HEK293T (cell line): ENCODE results near the gene CREB5.
"Not testable (repeated sequence)": the region's sequence is repeated elsewhere in the genome, so short reads cannot be mapped to it uniquely, and the experiment has no call there.

Experiments
- CTCF ChIA-PET: fragments of 350-600 bp; formaldehyde crosslinking; extraction: SDS; loops from one replicate; lab custom pipeline; 2021; ENCODE audit warnings: antibody characterized with exemption, inconsistent platforms; lab: Yijun Ruan, JAX
- POLR2A ChIA-PET: fragments of 350-600 bp; formaldehyde crosslinking; extraction: SDS; loops from one replicate; lab custom pipeline; 2020; ENCODE audit warnings: antibody characterized with exemption, inconsistent platforms; lab: Yijun Ruan, JAX
- DNase-seq: peaks from one replicate; pipeline ENCODE4 v3.0.0; 2012; ENCODE audit warnings: mixed read lengths; ENCODE audit errors: extremely low spot score
- ARNT ChIP-seq: fragments of 450-650 bp; IDR thresholded peaks from 2 replicates; pipeline ENCODE4 v1.6.1; 2017; ENCODE audit warnings: mild to moderate bottlenecking
- BHLHE40 ChIP-seq: fragments of 450-650 bp; IDR thresholded peaks from 2 replicates; pipeline ENCODE4 v1.6.1; 2016; ENCODE audit warnings: mild to moderate bottlenecking, moderate library complexity, borderline replicate concordance
- CTBP1 ChIP-seq: fragments of 450-650 bp; IDR thresholded peaks from 2 replicates; pipeline ENCODE4 v1.6.1; 2016; ENCODE audit warnings: borderline replicate concordance
- ELF4 ChIP-seq: fragments of 450-650 bp; IDR thresholded peaks from 2 replicates; pipeline ENCODE4 v1.6.1; 2017; ENCODE audit warnings: antibody characterized with exemption
- FOXA1 ChIP-seq: fragments of 450-650 bp; IDR thresholded peaks from 2 replicates; pipeline ENCODE4 v1.6.1; 2016; ENCODE audit warnings: mild to moderate bottlenecking
- FOXK2 ChIP-seq: fragments of 450-650 bp; IDR thresholded peaks from 2 replicates; pipeline ENCODE4 v1.6.1; 2016; ENCODE audit warnings: mild to moderate bottlenecking
- FOXM1 ChIP-seq: fragments of 450-650 bp; IDR thresholded peaks from 2 replicates; pipeline ENCODE4 v1.6.1; 2017; ENCODE audit warnings: mild to moderate bottlenecking, borderline replicate concordance
- HDGF ChIP-seq: fragments of 450-650 bp; IDR thresholded peaks from 2 replicates; pipeline ENCODE4 v1.6.1; 2017; ENCODE audit warnings: antibody characterized with exemption, borderline replicate concordance
- L3MBTL2 ChIP-seq: fragments of 450-650 bp; conservative IDR thresholded peaks from 2 replicates; pipeline ENCODE4 v1.6.1; 2016; ENCODE audit warnings: mild to moderate bottlenecking
- LEF1 ChIP-seq: fragments of 450-650 bp; IDR thresholded peaks from 2 replicates; pipeline ENCODE4 v1.6.1; 2017; ENCODE audit warnings: mild to moderate bottlenecking, borderline replicate concordance
- NFRKB ChIP-seq: fragments of 450-650 bp; IDR thresholded peaks from 2 replicates; pipeline ENCODE4 v1.6.1; 2016; ENCODE audit warnings: mild to moderate bottlenecking, moderate library complexity
- PKNOX1 ChIP-seq: fragments of 450-650 bp; IDR thresholded peaks from 2 replicates; pipeline ENCODE4 v1.6.1; 2016
- SP1 ChIP-seq: fragments of 450-650 bp; IDR thresholded peaks from 2 replicates; pipeline ENCODE4 v1.6.1; 2017
- SUZ12 ChIP-seq: fragments of 450-650 bp; IDR thresholded peaks from 2 replicates; pipeline ENCODE4 v1.6.1; 2016; ENCODE audit warnings: mild to moderate bottlenecking
- TARDBP ChIP-seq: fragments of 450-650 bp; IDR thresholded peaks from 2 replicates; pipeline ENCODE4 v1.6.1; 2016
- ZNF384 ChIP-seq: fragments of 450-650 bp; IDR thresholded peaks from 2 replicates; pipeline ENCODE4 v1.6.1; 2016

CREB5 gene

GRCh38 chr7:28608237-28608656 is 195.9 kb downstream of the CREB5 start:
- DNase-seq, result no peak
- ChIA-PET POLR2A (no interaction called here), CTCF (no interaction called here)
- TF ChIP-seq ZNF384 (no peak), HDGF (no peak), FOXM1 (no peak)

GRCh38 chr7:28608731-28609130 is 196.4 kb downstream of the CREB5 start:
- ChIA-PET CTCF (no interaction called here), POLR2A (no interaction called here)
- TF ChIP-seq TARDBP, result no peak
- no peak for TF ChIP-seq FOXK2
- TF ChIP-seq LEF1, result no peak
- no peak for TF ChIP-seq FOXA1
- TF ChIP-seq PKNOX1, result no peak
- no peak for TF ChIP-seq FOXM1
- no peak for TF ChIP-seq ARNT
- no peak for TF ChIP-seq HDGF
- no peak for TF ChIP-seq NFRKB
- TF ChIP-seq CTBP1, result no peak
- DNase-seq, result no peak

- TF ChIP-seq CTBP1 (no peak), TARDBP (no peak), FOXA1 (no peak), SUZ12 (no peak), SP1 (no peak), ELF4 (no peak), L3MBTL2 (no peak), FOXM1 (no peak), NFRKB (no peak), LEF1 (no peak), FOXK2 (no peak), ARNT (no peak), BHLHE40 (no peak), HDGF (no peak), ZNF384 (no peak), PKNOX1 (no peak)
- ChIA-PET CTCF (interaction anchor here (0.6 to 0.9 kb wide), 2 partner anchors 11 to 563 kb away, joined by 3 read pairs; no protein-coding TSS in a partner anchor), POLR2A (interaction anchor here (0.5 to 0.9 kb wide), 3 partner anchors 12 to 316 kb away, joined by 3 read pairs; no protein-coding TSS in a partner anchor)
- no peak for DNase-seq
These were observed 197.3 kb downstream of the CREB5 start for GRCh38 chr7:28609608-28610007.

- POLR2A ChIA-PET, result not testable (repeated sequence)
- CTCF ChIA-PET, result interaction anchor here (0.6 kb wide), 1 partner anchor 674 kb away, joined by 3 read pairs; no protein-coding TSS in a partner anchor
These were observed 199.1 kb downstream of the CREB5 start for GRCh38 chr7:28611399-28611897.

GRCh38 chr7:28613262-28613661 is 200.9 kb downstream of the CREB5 start:
- DNase-seq, result peak; percentile 13
- CTCF ChIA-PET, result no interaction called here
- POLR2A ChIA-PET, result no interaction called here
- TF ChIP-seq CTBP1 (no peak), HDGF (no peak), PKNOX1 (no peak), NFRKB (no peak), ARNT (no peak)

More at GRCh38 chr7:28611399-28611897, 199.1 kb downstream of the CREB5 start:
- DNase-seq, result not testable (repeated sequence)

- peak; percentile 16 for DNase-seq
- TF ChIP-seq CTBP1 (no peak), ARNT (no peak)
- ChIA-PET CTCF (interaction anchor here (0.6 to 1.1 kb wide), 4 partner anchors 23 to 555 kb away, joined by 3 to 4 read pairs (median 4); no protein-coding TSS in a partner anchor), POLR2A (interaction anchor here (1.0 kb wide), 1 partner anchor 204 kb away, joined by 3 read pairs; no protein-coding TSS in a partner anchor)
These were observed 202.8 kb downstream of the CREB5 start for GRCh38 chr7:28615091-28615490.

- no peak for DNase-seq
- ChIA-PET CTCF (interaction anchor here (1.0 kb wide), 1 partner anchor 253 kb away, joined by 3 read pairs; no protein-coding TSS in a partner anchor), POLR2A (no interaction called here)
- TF ChIP-seq BHLHE40, result no peak
- TF ChIP-seq LEF1, result no peak
- no peak for TF ChIP-seq PKNOX1
- no peak for TF ChIP-seq FOXK2
- TF ChIP-seq NFRKB, result no peak
- TF ChIP-seq CTBP1, result no peak
- TF ChIP-seq FOXA1, result no peak
- no peak for TF ChIP-seq TARDBP
- TF ChIP-seq HDGF, result no peak
- TF ChIP-seq L3MBTL2, result no peak
These were observed 205.1 kb downstream of the CREB5 start for GRCh38 chr7:28617308-28617880.
